Measurements from ENCODE around the gene COL1A2. TPM values are rescaled to one million over a fixed set of nuclear protein-coding genes. Genes with fewer than 3 reads are reported as not detected.

COL1A2 gene
- total and polyA plus RNA-seq, 5 donors = 115 to 259 (median 168) TPM

DNA sequence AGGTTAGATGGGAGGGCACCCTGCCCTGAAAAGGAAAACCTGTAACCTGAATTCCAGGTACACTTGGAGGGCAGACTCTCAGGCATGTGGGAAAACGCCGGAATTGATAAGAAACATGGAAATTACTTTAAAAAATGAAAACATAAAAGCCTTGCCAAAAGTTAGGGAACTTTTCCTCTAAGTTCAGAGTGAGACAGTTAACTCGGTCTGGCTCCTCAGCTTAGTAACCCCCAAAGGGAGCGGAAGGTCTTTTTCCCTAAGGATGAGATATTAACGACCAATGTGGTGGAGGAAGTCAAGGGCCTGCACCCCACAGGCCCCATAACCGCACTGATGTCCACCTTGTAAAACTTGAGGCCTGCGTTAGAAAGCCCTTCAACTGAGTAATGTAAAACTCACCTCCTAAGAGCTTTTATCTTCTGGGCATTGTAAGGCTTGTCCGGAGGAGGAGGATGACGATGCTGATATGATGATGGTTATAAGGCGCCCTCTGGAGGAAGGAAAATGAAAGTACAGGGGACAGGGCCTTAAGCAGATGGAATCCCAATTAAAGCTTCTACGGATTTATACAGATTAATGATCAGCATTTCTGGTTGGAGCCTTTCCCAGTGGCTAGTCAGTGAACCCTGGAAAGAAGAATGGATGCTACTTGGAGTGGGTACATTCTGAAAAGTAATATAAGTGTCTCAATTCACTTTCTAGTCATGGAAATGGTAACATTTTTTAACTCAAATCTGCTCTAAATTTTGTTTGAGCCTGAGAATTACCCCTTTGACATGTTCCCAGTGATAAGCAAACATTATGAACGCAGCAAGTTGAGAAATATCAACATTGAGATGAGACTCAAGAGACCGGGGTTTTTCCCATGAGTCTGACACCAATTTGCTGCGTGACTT lies 694 bp downstream of the COL1A2 start:
- peak in 1 of 3 donors; percentile 19 for DNase-seq
- peak overlapping the region; percentile 64 for H3K4me3 ChIP-seq (ENCODE audit: low read length)
- intact Hi-C loops (cut with DNase I) = loop anchor here in 2 of 4 donors (2.0 to 5.0 kb wide), 2 partner anchors 98 to 99 kb away; no protein-coding TSS in a partner anchor
- 15% methylated on average over 14 of the region's 14 CpGs for WGBS
- peak overlapping the region; percentile 89 for H3K27ac ChIP-seq (ENCODE audit: low read length)
- peak; percentile 81 to 83 for ATAC-seq
- no peaks in the 10 kb centered on the region for H3K9me3 ChIP-seq (ENCODE audit: control insufficient read depth, low read length)
- no peaks in the 10 kb centered on the region for H3K27me3 ChIP-seq (ENCODE audit: control insufficient read depth, insufficient read depth)
- H3K4me1 ChIP-seq (ENCODE audit: control insufficient read depth, insufficient read depth, low read length) = no peaks in the 10 kb centered on the region

- H3K27ac ChIP-seq (ENCODE audit: low read length) = peak overlapping the region; percentile 82
- H3K4me1 ChIP-seq (ENCODE audit: control insufficient read depth, insufficient read depth, low read length) = no peaks in the 10 kb centered on the region
- H3K9me3 ChIP-seq (ENCODE audit: control insufficient read depth, low read length) = no peaks in the 10 kb centered on the region
- DNase-seq (no peak), ATAC-seq (peak; percentile 34 to 50)
- intact Hi-C loops (cut with DNase I) = loop anchor here in 1 of 4 donors (5.0 kb wide), 1 partner anchor 99 kb away; no protein-coding TSS in a partner anchor
- H3K27me3 ChIP-seq (ENCODE audit: control insufficient read depth, insufficient read depth) = no peaks in the 10 kb centered on the region
- peak overlapping the region; percentile 64 for H3K4me3 ChIP-seq (ENCODE audit: low read length)
- 31% methylated on average over 3 of the region's 3 CpGs for whole genome bisulfite sequencing
These were observed 1.3 kb downstream of the COL1A2 start for GRCh38 chr7:94396037-94396431.

GRCh38 chr7:94396596-94396995 lies 1.9 kb downstream of the COL1A2 start:
- intact Hi-C loops (cut with DNase I) = loop anchor here in 1 of 4 donors (5.0 kb wide), 1 partner anchor 99 kb away; no protein-coding TSS in a partner anchor
- no peaks in the 10 kb centered on the region for H3K9me3 ChIP-seq (ENCODE audit: control insufficient read depth, low read length)
- ATAC-seq = no peak

GRCh38 chr7:94397722-94398121 lies 3.0 kb downstream of the COL1A2 start:
- ATAC-seq = no peak
- Histone ChIP-seq H3K27ac (ENCODE audit: low read length) (no peak overlapping the region), H3K4me3 (ENCODE audit: low read length) (peak overlapping the region; percentile 38), H3K27me3 (ENCODE audit: control insufficient read depth, insufficient read depth) (no peaks in the 10 kb centered on the region), H3K4me1 (ENCODE audit: control insufficient read depth, insufficient read depth, low read length) (no peaks in the 10 kb centered on the region), H3K9me3 (ENCODE audit: control insufficient read depth, low read length) (no peaks in the 10 kb centered on the region)
- WGBS = 57% methylated on average over 1 of the region's 1 CpG
- no peak for DNase-seq
- intact Hi-C loops (cut with DNase I) = loop anchor here in 1 of 4 donors (5.0 kb wide), 1 partner anchor 100 kb away; no protein-coding TSS in a partner anchor

More at GRCh38 chr7:94396596-94396995, 1.9 kb downstream of the COL1A2 start:
- no peaks in the 10 kb centered on the region for H3K27me3 ChIP-seq (ENCODE audit: control insufficient read depth, insufficient read depth)
- H3K4me3 ChIP-seq (ENCODE audit: low read length) = peak overlapping the region; percentile 64
- H3K27ac ChIP-seq (ENCODE audit: low read length) = no peak overlapping the region
- 49% methylated on average over 4 of the region's 4 CpGs for WGBS
- no peaks in the 10 kb centered on the region for H3K4me1 ChIP-seq (ENCODE audit: control insufficient read depth, insufficient read depth, low read length)
- DNase-seq = no peak

DNA sequence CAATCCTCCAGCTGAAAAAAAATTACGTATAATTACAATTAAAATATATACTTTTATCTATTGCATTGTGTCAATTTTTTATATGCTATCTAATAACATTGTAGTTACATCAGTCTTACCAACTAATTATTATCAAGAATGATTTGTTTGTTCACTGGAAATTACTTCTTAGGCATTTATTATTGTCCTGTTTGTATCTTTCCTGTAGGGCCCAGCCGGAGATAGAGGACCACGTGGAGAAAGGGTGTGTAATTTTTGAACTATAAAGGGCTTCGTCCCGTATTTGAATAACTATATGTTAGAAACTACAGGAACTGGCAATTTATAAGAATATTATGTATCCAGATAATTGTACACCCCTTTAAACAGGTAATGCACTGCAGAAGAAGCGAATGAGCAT lies 4.1 kb downstream of the COL1A2 start:
- no peaks in the 10 kb centered on the region for H3K27me3 ChIP-seq (ENCODE audit: control insufficient read depth, insufficient read depth)
- H3K4me1 ChIP-seq (ENCODE audit: control insufficient read depth, insufficient read depth, low read length) = no peaks in the 10 kb centered on the region
- no peaks in the 10 kb centered on the region for H3K9me3 ChIP-seq (ENCODE audit: control insufficient read depth, low read length)
- WGBS = 53% methylated on average over 6 of the region's 6 CpGs
- H3K4me3 ChIP-seq (ENCODE audit: low read length) = peak overlapping the region; percentile 28
- ATAC-seq (no peak), DNase-seq (no peak)
- intact Hi-C loops (cut with DNase I) = loop anchor here in 1 of 4 donors (5.0 kb wide), 1 partner anchor 102 kb away; no protein-coding TSS in a partner anchor
- no peak overlapping the region for H3K27ac ChIP-seq (ENCODE audit: low read length)

GRCh38 chr7:94400022-94400421 lies 5.3 kb downstream of the COL1A2 start:
- no peaks in the 10 kb centered on the region for H3K27me3 ChIP-seq (ENCODE audit: control insufficient read depth, insufficient read depth)
- WGBS = 71% methylated on average over 2 of the region's 2 CpGs
- intact Hi-C loops (cut with DNase I) = no loop called here
- H3K27ac ChIP-seq (ENCODE audit: low read length) = no peak overlapping the region
- H3K4me3 ChIP-seq (ENCODE audit: low read length) = peak overlapping the region; percentile 31
- H3K9me3 ChIP-seq (ENCODE audit: control insufficient read depth, low read length) = no peaks in the 10 kb centered on the region
- ATAC-seq (no peak), DNase-seq (no peak)
- no peaks in the 10 kb centered on the region for H3K4me1 ChIP-seq (ENCODE audit: control insufficient read depth, insufficient read depth, low read length)

GRCh38 chr7:94400643-94401427 lies 6.1 kb downstream of the COL1A2 start:
- no peaks in the 10 kb centered on the region for H3K4me1 ChIP-seq (ENCODE audit: control insufficient read depth, insufficient read depth, low read length)
- WGBS = 58% methylated on average over 6 of the region's 6 CpGs
- ATAC-seq = no peak
- H3K27me3 ChIP-seq (ENCODE audit: control insufficient read depth, insufficient read depth) = no peaks in the 10 kb centered on the region
- H3K9me3 ChIP-seq (ENCODE audit: control insufficient read depth, low read length) = no peaks in the 10 kb centered on the region
- no peak for DNase-seq
- no peak overlapping the region for H3K27ac ChIP-seq (ENCODE audit: low read length)
- H3K4me3 ChIP-seq (ENCODE audit: low read length) = peak overlapping the region; percentile 9
- intact Hi-C loops (cut with DNase I) = no loop called here

- H3K27ac ChIP-seq (ENCODE audit: low read length) = no peak overlapping the region
- no peaks in the 10 kb centered on the region for H3K9me3 ChIP-seq (ENCODE audit: control insufficient read depth, low read length)
- no peak for DNase-seq
- intact Hi-C loops (cut with DNase I) = no loop called here
- no peak for ATAC-seq
- no peaks in the 10 kb centered on the region for H3K27me3 ChIP-seq (ENCODE audit: control insufficient read depth, insufficient read depth)
- WGBS = 55% methylated on average over 1 of the region's 1 CpG
- H3K4me1 ChIP-seq (ENCODE audit: control insufficient read depth, insufficient read depth, low read length) = no peaks in the 10 kb centered on the region
- no peak overlapping the region for H3K4me3 ChIP-seq (ENCODE audit: low read length)
These were observed 6.7 kb downstream of the COL1A2 start for GRCh38 chr7:94401428-94401814.

DNA sequence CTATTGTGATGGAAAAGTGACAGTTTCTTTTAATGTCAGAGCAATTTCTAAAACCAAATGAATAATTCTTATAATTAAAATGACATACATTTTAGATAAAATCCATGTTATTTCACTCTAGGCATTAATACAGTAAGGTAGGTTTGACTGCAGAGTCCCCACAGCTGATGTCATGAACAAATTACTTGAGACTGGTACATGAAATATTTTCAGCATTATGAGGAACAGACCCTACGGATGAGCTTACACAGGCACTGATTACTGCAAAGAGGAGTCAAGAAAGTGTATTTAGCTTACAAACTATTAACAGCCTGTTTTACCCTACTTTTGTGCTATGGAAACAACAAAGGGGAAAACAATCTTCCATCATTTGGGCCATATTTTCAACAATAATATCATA lies 8.9 kb downstream of the COL1A2 start:
- Histone ChIP-seq H3K9me3 (ENCODE audit: control insufficient read depth, low read length) (no peaks in the 10 kb centered on the region), H3K4me3 (ENCODE audit: low read length) (no peak overlapping the region), H3K4me1 (ENCODE audit: control insufficient read depth, insufficient read depth, low read length) (no peaks in the 10 kb centered on the region), H3K27me3 (ENCODE audit: control insufficient read depth, insufficient read depth) (no peaks in the 10 kb centered on the region), H3K27ac (ENCODE audit: low read length) (no peak overlapping the region)
- intact Hi-C loops (cut with DNase I) = no loop called here
- WGBS = 57% methylated on average over 1 of the region's 1 CpG
- no peak for ATAC-seq
- DNase-seq = no peak

DNA sequence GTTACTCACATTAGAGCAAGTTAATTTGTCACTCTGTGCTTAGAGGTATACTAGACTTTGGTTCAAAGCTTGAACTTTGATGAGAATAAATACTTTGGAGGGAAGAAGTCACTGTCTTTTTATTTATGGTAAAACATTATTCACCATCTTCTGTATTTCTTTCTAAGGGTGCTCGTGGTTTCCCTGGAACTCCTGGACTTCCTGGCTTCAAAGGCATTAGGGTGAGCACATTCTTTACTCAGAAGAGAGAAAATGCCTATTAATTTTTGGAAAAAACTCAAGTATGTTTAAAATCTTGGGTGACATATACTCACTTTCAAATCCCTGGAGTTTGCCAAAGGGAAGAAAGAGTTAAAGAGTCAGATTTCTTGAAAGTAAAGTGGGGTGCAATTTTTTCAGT lies 10.8 kb downstream of the COL1A2 start:
- 39% methylated on average over 1 of the region's 1 CpG for WGBS

GRCh38 chr7:94406696-94407095 lies 12.0 kb downstream of the COL1A2 start:
- H3K4me3 ChIP-seq (ENCODE audit: low read length) = no peak overlapping the region
- ATAC-seq (no peak), DNase-seq (no peak)
- H3K4me1 ChIP-seq (ENCODE audit: control insufficient read depth, insufficient read depth, low read length) = no peaks in the 10 kb centered on the region
- H3K9me3 ChIP-seq (ENCODE audit: control insufficient read depth, low read length) = no peaks in the 10 kb centered on the region
- intact Hi-C loops (cut with DNase I) = no loop called here
- no peaks in the 10 kb centered on the region for H3K27me3 ChIP-seq (ENCODE audit: control insufficient read depth, insufficient read depth)
- H3K27ac ChIP-seq (ENCODE audit: low read length) = no peak overlapping the region
- WGBS = 60% methylated on average over 6 of the region's 6 CpGs

More for the DNA sequence above, 10.8 kb downstream of the COL1A2 start:
- intact Hi-C loops (cut with DNase I) = no loop called here
- H3K4me3 ChIP-seq (ENCODE audit: low read length) = no peak overlapping the region
- no peaks in the 10 kb centered on the region for H3K27me3 ChIP-seq (ENCODE audit: control insufficient read depth, insufficient read depth)
- DNase-seq = no peak
- H3K4me1 ChIP-seq (ENCODE audit: control insufficient read depth, insufficient read depth, low read length) = no peaks in the 10 kb centered on the region
- H3K27ac ChIP-seq (ENCODE audit: low read length) = no peak overlapping the region
- ATAC-seq = no peak
- H3K9me3 ChIP-seq (ENCODE audit: control insufficient read depth, low read length) = no peaks in the 10 kb centered on the region

Measured in right cardiac atrium (tissue), 5 donors.